ENCODE results near the gene GPR32. TPM values are rescaled to one million over a fixed set of nuclear protein-coding genes. Genes with fewer than 3 reads are reported as not detected.
"Not testable (repeated sequence)": the region's sequence is repeated elsewhere in the genome, so short reads cannot be mapped to it uniquely, and the experiment has no call there.

Gene GPR32
- total RNA-seq, 2 donors from 2014 or later, result not detected

DNA sequence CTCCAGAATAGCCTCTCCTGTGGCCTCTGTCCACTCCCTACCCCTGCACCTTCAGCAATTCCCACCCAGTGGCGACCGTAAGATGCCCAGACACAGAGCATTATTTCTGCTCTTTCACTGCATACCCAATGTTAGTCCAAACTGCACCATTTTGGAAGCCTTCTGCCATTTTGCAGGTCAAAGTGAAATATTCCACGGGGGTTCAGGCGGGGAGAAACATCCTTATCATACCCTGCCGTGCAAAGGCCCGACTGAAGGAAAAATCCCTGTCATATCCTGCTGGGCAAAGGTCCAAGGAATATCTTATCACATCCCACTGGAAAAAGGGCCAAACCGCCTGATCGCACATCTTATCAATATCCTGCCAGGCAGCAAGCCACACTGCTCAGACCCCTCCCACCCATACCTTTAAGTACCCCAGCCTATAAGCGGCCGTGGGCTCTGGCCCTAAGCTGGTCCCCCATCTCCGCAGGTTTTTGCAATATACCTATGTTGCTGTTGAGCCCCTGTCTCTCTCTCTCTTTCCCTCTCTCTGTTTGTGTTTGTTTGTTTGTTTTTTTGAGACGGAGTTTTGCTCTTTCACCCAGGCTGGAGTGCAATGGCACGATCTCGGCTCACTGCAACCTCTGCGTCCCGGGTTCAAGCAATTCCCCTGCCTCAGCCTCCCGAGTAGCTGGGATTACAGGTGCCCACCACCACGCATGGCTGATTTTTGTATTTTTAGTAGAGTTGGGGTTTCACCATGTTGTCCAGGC, 28.9 kb upstream of the GPR32 start:
- H3K27ac ChIP-seq, result no peak overlapping the region
- DNase-seq (ENCODE audit: low spot score), result no peak
- TF ChIP-seq, protein P1, sequence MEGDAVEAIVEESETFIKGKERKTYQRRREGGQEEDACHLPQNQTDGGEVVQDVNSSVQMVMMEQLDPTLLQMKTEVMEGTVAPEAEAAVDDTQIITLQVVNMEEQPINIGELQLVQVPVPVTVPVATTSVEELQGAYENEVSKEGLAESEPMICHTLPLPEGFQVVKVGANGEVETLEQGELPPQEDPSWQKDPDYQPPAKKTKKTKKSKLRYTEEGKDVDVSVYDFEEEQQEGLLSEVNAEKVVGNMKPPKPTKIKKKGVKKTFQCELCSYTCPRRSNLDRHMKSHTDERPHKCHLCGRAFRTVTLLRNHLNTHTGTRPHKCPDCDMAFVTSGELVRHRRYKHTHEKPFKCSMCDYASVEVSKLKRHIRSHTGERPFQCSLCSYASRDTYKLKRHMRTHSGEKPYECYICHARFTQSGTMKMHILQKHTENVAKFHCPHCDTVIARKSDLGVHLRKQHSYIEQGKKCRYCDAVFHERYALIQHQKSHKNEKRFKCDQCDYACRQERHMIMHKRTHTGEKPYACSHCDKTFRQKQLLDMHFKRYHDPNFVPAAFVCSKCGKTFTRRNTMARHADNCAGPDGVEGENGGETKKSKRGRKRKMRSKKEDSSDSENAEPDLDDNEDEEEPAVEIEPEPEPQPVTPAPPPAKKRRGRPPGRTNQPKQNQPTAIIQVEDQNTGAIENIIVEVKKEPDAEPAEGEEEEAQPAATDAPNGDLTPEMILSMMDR (IDR thresholded peaks at IDR 0.05), result no peak
- no peak overlapping the region for H3K4me3 ChIP-seq
- H3K4me1 ChIP-seq, result no peaks in the 10 kb centered on the region
- H3K9me3 ChIP-seq, result no peaks in the 10 kb centered on the region
- H3K36me3 ChIP-seq, result no peaks in the 10 kb centered on the region
- H3K27me3 ChIP-seq, result no peaks in the 10 kb centered on the region

- H3K27ac ChIP-seq, result no peak overlapping the region
- H3K36me3 ChIP-seq, result no peaks in the 10 kb centered on the region
- no peaks in the 10 kb centered on the region for H3K4me1 ChIP-seq
- H3K27me3 ChIP-seq, result no peaks in the 10 kb centered on the region
- DNase-seq (ENCODE audit: low spot score), result no peak
- TF ChIP-seq, protein P1 (IDR thresholded peaks at IDR 0.05), result no peak
- no peak overlapping the region for H3K4me3 ChIP-seq
- no peaks in the 10 kb centered on the region for H3K9me3 ChIP-seq
Observed at GRCh38 chr19:50743537-50743936, 26.7 kb upstream of the GPR32 start.

DNA sequence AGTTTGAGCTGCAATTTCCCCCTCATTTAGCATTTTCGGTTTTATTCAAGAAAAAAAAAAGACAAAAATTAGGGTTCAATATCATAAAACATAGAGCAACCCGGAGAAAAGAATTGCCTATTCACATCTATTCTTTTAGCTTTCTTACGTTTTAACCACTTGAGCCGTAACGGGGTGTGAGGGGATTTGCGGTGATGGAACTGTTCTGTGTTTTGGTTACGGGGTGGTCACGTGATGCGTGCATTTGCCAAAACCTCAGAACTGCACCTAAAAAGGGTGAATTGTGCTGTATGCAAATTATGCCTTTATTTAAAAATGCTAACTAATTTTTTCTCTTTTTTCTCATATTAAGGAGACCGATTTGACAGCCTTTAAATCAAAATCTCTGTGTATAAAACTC, 25.0 kb upstream of the GPR32 start:
- Histone ChIP-seq H3K36me3 (no peaks in the 10 kb centered on the region), H3K27ac (no peak overlapping the region), H3K9me3 (no peaks in the 10 kb centered on the region), H3K4me3 (no peak overlapping the region), H3K27me3 (no peaks in the 10 kb centered on the region), H3K4me1 (no peaks in the 10 kb centered on the region)
- TF ChIP-seq, protein P1 (IDR thresholded peaks at IDR 0.05), result no peak
- no peak for DNase-seq (ENCODE audit: low spot score)

- not testable (repeated sequence) for DNase-seq (ENCODE audit: low spot score); H3K27ac ChIP-seq; H3K36me3 ChIP-seq; H3K4me3 ChIP-seq; H3K27me3 ChIP-seq; H3K9me3 ChIP-seq; H3K4me1 ChIP-seq
Observed at GRCh38 chr19:50747141-50747540, 23.1 kb upstream of the GPR32 start.

- no peak overlapping the region for H3K27ac ChIP-seq
- DNase-seq (ENCODE audit: low spot score), result no peak
- H3K9me3 ChIP-seq, result no peaks in the 10 kb centered on the region
- H3K27me3 ChIP-seq, result no peaks in the 10 kb centered on the region
- TF ChIP-seq, protein P1 (IDR thresholded peaks at IDR 0.05), result no peak
- no peaks in the 10 kb centered on the region for H3K36me3 ChIP-seq
- H3K4me3 ChIP-seq, result no peak overlapping the region
- no peaks in the 10 kb centered on the region for H3K4me1 ChIP-seq
Observed at GRCh38 chr19:50749490-50749889, 20.8 kb upstream of the GPR32 start.

DNA sequence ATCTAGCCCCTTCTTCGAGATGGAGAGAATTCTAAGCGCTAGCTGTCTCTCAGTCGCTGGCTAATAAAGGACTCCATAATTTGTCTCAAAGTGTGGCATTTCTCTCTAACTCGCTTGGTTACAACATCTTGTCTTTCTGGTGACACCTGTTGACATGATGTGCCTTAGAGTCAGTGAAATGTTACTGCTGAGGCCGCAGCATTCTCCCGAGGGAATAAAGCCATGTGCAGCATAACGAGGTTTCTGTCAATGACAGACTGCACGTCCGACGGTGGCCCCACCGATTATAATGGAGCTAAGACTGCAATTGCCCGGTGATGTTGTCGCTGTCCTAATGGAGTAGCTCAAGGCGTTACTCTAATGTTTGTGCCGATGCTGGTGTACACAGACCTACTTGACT, 20.3 kb upstream of the GPR32 start:
- DNase-seq (ENCODE audit: low spot score), result no peak
- H3K27me3 ChIP-seq, result no peaks in the 10 kb centered on the region
- no peak overlapping the region for H3K4me3 ChIP-seq
- TF ChIP-seq, protein P1 (IDR thresholded peaks at IDR 0.05), result no peak
- no peaks in the 10 kb centered on the region for H3K4me1 ChIP-seq
- no peaks in the 10 kb centered on the region for H3K36me3 ChIP-seq
- no peak overlapping the region for H3K27ac ChIP-seq
- H3K9me3 ChIP-seq, result no peaks in the 10 kb centered on the region

All from right atrium auricular region (tissue), 2 donors.